ENCODE results near the gene ARHGEF26.

Gene ARHGEF26

DNA sequence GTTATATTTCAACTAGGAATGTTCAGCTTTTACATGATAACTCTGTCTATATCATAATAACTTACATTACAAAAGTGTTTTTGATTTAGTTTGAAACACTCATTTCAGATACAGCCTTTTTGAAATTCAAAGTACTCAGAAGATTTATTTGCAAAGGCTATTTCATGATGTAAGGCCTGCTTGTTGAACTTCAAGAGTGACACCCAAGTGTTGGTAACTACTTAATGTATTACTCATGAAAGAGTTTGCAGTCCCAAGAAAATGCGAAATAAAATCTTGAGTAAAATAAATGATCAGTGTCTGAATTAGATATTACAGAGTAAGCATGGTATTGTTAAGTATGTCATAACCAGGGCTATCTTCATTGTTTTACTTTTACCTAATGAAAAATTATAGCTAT is 35.3 kb downstream of the ARHGEF26 start:
- no peak for DNase-seq

DNA sequence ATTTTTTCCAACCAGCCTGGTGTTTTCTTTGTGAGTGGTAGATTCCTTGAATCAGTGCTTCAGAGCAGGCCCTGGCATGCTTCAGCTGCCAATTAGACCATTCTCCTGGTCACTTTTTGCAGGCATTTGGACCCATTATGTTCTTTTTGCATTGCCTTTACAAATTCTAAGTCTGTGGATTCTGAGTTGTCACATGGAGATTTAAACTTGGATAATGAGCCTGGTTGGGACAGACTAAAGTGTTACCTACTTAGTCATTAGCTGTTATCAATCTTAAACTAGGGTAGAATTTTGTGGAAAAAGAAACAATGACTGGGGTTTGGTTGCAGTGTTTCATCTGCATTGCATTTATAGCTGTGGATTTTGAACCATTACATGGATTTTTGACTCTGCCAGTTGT is 40.6 kb downstream of the ARHGEF26 start:
- DNase-seq, result no peak

- DNase-seq, result no peak
These were observed 43.2 kb downstream of the ARHGEF26 start for GRCh38 chr3:154164387-154164786.

DNA sequence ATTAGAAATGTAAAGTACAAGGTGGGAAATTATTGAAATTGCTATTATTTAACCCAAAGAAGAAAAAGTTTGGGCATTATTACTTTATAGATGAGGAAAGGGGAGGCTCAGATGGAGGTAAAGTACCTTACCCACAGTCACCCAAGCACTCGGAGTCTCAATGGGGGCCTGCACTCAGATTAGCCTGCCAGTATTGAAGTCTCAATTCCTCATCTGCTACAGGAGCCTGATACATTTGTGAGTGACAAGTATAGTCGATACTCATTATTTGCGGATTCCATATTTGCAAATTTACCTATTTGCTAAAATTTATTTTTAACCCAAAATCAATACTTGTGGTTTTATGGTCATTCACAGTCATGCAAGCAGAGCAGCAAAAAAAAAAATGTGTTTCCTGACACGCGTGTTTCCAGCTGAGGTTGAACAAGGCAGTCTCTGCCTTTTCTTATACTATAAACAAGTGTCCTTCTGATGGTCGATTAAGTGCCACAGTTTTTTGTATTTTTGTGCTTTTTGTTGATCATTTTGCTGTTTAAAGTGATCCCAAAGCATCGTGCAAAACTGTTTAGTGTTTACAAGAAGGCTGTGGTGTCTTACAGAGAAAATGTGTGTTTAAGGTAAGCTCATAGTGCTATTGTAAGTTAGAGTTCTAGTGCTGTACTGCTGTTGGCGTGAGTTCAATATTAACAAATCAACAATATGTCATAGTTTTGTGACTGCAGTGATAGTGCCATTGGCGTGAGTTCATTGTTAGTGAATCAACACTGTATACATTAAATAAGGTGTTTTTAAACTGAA is 48.0 kb downstream of the ARHGEF26 start:
- no peak for DNase-seq

DNA sequence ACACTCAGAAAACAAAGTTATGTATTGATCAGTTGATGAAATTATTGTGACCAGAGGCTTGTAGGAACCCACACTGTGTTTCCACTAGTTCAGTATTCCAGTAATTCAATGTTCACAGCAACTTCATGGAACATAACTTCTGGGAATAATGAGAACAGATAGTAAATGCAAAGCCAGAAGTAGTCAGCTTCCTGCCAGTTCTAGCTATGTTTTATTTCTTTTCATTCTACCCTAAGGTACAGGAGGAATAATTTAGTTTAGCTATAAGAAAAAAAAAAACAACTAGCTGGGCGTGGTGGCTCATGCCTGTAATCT is 48.6 kb downstream of the ARHGEF26 start:
- DNase-seq, result no peak

DNA sequence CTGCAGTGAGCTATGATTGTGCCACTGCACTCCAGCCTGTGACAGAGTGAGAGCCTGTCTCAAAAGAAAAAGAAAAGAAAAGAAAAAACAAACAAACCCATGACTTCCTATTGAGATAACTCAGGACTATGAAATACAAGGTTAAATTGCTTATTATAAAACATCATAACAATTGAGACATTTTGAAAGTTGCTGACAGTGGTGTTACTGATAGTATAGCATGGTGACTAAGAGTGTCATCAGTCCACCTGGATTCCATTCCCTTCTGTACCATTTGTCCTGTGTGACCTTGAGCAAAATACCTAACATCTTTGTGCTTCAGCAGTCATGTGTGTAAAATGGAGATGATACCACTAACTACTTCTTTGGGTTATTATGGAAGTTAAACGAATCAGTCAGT is 49.1 kb downstream of the ARHGEF26 start:
- no peak for DNase-seq

- no peak for DNase-seq
These were observed 53.9 kb downstream of the ARHGEF26 start for GRCh38 chr3:154175041-154175440.

- no peak for DNase-seq
These were observed 54.8 kb downstream of the ARHGEF26 start for GRCh38 chr3:154176036-154176435.

GRCh38 chr3:154177406-154177805 is 56.2 kb downstream of the ARHGEF26 start:
- no peak for DNase-seq

DNA sequence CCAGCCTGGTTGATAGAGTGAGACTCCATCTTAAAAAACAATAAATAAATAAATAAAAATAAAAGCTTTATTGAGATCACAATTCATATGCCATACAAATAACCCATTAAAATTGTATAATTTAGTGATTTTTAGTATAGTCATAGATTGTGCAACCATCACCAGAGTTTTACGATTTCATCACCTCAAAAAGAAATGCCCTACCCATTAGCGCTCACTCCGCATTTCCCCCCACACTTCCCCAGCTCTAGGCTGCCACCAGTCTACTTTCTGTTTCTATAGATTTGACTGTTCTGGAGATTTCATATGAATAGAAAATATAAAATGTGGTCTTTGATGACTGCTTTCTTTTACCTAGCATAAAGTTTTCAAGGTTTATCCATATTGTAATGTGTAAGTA is 57.0 kb downstream of the ARHGEF26 start:
- DNase-seq, result no peak

DNA sequence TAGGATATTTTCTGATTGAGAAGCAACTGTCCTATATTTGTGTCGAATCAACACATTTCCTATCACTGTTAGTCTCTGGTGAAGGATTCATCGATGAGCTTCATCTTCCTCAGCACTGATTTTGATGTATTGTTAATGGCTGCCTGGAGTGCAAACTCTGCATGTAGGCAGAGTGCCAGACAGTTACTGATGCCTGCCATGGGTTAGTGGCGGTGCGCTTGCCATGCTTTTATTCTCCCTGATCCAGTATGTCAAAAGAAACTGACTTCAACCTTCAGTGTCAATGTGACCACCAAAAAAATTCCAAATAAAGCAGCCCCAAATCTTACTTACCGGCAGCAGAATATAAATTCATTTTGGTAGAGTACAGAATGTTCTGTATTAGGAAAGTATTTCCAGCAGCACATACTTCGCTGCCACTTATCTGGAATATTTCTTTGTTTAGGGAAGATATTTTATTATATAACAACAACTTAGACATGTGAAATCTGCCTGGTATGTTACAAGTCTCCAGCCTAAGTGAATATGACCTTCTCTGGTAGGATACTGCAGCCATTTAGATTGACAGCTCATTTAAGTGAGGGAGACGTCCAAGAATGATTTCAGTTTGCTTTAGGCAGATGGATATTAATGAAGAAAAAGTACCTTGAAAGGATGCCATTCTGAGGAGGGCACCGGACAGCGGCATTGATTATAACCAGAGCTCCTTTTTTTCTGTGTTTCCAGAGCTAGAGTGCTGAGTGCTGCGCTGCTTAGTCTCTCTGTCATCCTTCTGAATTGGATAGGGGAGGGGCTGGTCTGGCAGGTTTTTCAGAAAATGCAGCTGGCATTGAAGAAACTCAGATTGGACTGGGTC is 59.9 kb downstream of the ARHGEF26 start:
- no peak for DNase-seq

DNA sequence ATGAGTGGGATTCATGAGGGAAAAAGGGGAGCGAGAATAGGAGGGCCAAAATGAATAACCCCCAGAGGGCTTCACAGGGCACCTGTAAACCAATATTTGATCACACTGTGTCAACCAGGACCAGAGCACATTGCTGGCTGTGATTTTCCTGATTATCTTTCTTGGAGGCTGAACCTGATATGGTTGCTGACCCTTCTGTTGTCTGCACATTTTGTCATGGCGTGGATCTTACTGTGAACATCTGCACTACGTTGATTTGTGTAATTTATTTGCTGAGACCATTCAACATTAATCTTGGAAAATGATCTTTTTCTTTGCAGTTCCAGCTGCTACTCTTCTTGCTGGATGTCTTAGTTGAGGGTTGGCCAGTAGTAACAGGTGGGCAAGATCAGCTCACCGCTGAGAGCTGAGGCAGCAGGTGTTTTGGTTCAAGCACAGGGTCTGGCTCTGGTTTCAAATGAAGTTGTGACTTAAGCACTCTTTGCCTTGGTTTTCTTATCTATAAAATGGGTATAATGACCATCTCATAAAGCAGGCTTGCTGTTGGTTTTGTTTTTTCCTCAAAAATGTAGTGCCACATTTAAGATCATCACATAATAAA is 61.2 kb downstream of the ARHGEF26 start:
- no peak for DNase-seq

- DNase-seq, result no peak
These were observed 61.8 kb downstream of the ARHGEF26 start for GRCh38 chr3:154182975-154183374.

GRCh38 chr3:154184582-154184981 is 63.4 kb downstream of the ARHGEF26 start:
- no peak for DNase-seq

- DNase-seq, result no peak
These were observed 67.2 kb downstream of the ARHGEF26 start for GRCh38 chr3:154188437-154188836.

GRCh38 chr3:154188846-154189245 is 67.7 kb downstream of the ARHGEF26 start:
- DNase-seq, result no peak

DNA sequence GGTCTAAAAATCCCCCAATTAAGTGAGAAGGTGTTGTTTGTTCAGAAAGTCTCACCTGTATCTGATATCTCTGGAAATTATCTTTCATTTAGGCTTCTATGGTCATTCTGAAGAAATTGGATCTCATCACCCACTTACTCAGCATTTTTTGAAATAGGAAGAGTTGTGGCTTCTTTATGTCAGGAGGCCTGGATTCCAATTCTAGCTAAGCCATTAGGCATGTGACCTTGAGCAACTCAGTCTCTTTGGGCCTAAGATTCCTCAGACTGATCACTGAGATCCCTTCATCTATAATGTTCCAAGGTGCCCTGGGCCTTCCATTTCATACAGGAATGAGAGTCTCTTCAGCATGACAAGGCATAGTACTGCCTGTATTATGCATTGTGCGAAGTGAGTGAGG is 70.3 kb downstream of the ARHGEF26 start:
- peak; percentile 5 for DNase-seq

DNA sequence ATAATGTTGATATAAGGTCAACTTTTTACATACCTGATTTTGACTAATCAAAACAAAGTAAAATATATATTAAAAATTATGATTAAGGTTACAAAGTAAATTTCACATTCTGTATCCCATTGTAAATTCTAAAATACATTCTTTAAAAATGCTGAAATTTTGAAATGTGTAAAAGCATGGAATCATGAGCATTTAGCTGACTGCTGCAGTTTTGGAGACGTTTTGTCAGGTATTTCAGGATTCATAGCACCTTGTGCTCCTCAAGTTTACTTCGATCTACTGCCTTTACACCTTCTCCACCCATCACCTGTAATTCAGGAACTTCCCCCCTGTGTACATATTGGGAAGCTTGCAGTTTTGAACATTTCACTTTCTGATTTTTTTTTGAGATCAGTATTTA is 71.0 kb downstream of the ARHGEF26 start:
- no peak for DNase-seq

- peak; percentile 50 for DNase-seq
These were observed 71.9 kb downstream of the ARHGEF26 start for GRCh38 chr3:154193000-154193615.

GRCh38 chr3:154194877-154195276 is 73.7 kb downstream of the ARHGEF26 start:
- DNase-seq, result no peak

GRCh38 chr3:154195620-154196356 is 74.6 kb downstream of the ARHGEF26 start:
- DNase-seq, result no peak

DNA sequence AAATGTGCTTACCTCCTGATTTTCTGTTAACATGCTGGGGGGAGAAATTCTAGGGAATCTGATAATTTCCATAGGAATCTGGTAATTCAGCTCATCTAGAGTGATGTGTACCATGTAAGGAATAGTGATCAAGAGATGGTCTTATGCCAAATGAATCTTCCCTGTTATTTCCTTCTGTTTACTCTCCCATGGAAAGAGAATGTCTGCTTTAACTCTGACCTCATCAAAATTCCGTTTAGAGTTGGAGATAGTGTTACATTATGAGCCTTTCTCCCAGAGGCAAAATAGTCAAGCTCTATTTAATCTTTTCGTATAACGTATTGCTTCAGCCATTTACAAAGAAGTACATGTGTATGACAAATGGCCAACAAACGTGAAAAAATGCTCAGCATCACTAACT is 76.6 kb downstream of the ARHGEF26 start:
- no peak for DNase-seq

DNA sequence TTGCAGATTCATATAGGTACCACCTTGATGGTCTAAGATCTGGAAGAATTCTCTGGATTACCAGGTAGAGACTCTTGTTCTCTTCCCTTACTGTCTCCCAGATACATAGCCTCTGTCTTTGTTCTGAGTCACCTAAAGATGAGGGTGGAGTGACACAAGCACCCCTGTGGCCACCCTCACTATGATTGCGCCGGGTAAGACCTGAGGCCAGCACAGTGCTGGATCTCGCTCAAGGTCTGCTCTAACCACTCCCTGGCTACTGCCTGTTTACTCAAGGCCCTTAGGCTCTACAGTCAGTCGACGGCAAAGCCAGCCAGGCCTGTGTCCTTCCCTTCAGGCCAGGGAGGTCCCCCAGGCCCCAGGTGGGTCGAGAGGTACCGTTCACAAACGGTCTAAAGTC is 88.3 kb downstream of the ARHGEF26 start:
- no peak for DNase-seq
